Fibroblast of the aortic adventitia (primary cell): ENCODE data around the gene NCAPG. TPM values are rescaled to one million over a fixed set of nuclear protein-coding genes. Genes with fewer than 3 reads are reported as not detected.
"Not testable (repeated sequence)": the region's sequence is repeated elsewhere in the genome, so short reads cannot be mapped to it uniquely, and the experiment has no call there.

ENCODE experiments used
- DNase-seq: peaks from one replicate; pipeline ENCODE4 v3.0.0-alpha.2; 2010; ENCODE audit warnings: low read depth
- H3K4me3 ChIP-seq: 2 replicates; pipeline ENCODE4 v1.5.1; 2011; ENCODE audit warnings: low read depth, mild to moderate bottlenecking, control low read depth, low read length, moderate library complexity
- CTCF ChIP-seq: IDR thresholded peaks from 2 replicates; pipeline ENCODE4 v1.5.1; 2011; ENCODE audit warnings: mild to moderate bottlenecking, low read length, control low read depth, inconsistent platforms; ENCODE audit not compliant: insufficient read depth
- total RNA-seq: library from RNA; depleted of rRNA; stranded (reverse); fragments of >200 nt; gene quantifications from 2 replicates; pipeline ENCODE4 v1.2.3, GENCODE V29; 2012; ENCODE audit warnings: low replicate concordance

NCAPG gene
- total RNA-seq, 1 donor, result 60.1 TPM

- TF ChIP-seq CTCF, result no peak
- DNase-seq, result no peak
- peak overlapping the region; percentile 83 for H3K4me3 ChIP-seq
These were observed 1.3 kb downstream of the NCAPG start for GRCh38 chr4:17812125-17812524.

GRCh38 chr4:17812801-17813200 is 2.0 kb downstream of the NCAPG start:
- H3K4me3 ChIP-seq, result peak overlapping the region; percentile 36
- no peak for TF ChIP-seq CTCF
- DNase-seq, result no peak

- TF ChIP-seq CTCF, result no peak
- DNase-seq, result peak; percentile 76
- no peak overlapping the region for H3K4me3 ChIP-seq
These were observed 3.4 kb downstream of the NCAPG start for GRCh38 chr4:17814140-17814539.

GRCh38 chr4:17816142-17816541 is 5.4 kb downstream of the NCAPG start:
- no peak for DNase-seq
- H3K4me3 ChIP-seq, result no peak overlapping the region
- TF ChIP-seq CTCF, result no peak

- peak; percentile 87 for DNase-seq
- peak; percentile 59 for TF ChIP-seq CTCF
- peak overlapping the region; percentile 15 for H3K4me3 ChIP-seq
These were observed 6.2 kb downstream of the NCAPG start for GRCh38 chr4:17817027-17817426.

- TF ChIP-seq CTCF, result no peak
- DNase-seq, result no peak
These were observed 13.3 kb downstream of the NCAPG start for GRCh38 chr4:17823871-17824669.

GRCh38 chr4:17846266-17846665 is 35.5 kb downstream of the NCAPG start:
- DNase-seq, result no peak
- H3K4me3 ChIP-seq, result no peak overlapping the region
- no peak for TF ChIP-seq CTCF

More at GRCh38 chr4:17823871-17824669, 13.3 kb downstream of the NCAPG start:
- no peak overlapping the region for H3K4me3 ChIP-seq

GRCh38 chr4:17850295-17850694 is 39.5 kb downstream of the NCAPG start:
- not testable (repeated sequence) for DNase-seq, H3K4me3 ChIP-seq
